ENCODE results near the gene PIK3AP1. TPM values are rescaled to one million over a fixed set of nuclear protein-coding genes. Genes with fewer than 3 reads are reported as not detected.

The PIK3AP1 gene
- total and polyA plus RNA-seq, 10 of the 15 experiments (the other 5 are each of a cell fraction or from before 2014, with no cell fraction given): 26.2 to 306 (median 119) TPM

GRCh38 chr10:96695975-96696634 lies 24.2 kb downstream of the PIK3AP1 start (continued):
- no peak for TF ChIP-seq EZH2 (IDR thresholded peaks at IDR 0.05; ENCODE audit: borderline replicate concordance, control insufficient read depth, low read depth, low read length)

GRCh38 chr10:96695366-96695765 lies 24.9 kb downstream of the PIK3AP1 start:
- 0% methylated on average over 1 of the region's 1 CpG for WGBS (ENCODE audit: insufficient coverage, insufficient replicate concordance, low lambda C conversion rate, missing lambda C conversion rate)
- Histone ChIP-seq H4K20me1 (ENCODE audit: control insufficient read depth, insufficient read depth) (no peaks in the 10 kb centered on the region), H3K9ac (ENCODE audit: control insufficient read depth, insufficient read depth, low read length) (0 out of 2 replicates have a peak overlapping the region, but pooled peaks have one; percentile 40), H3K27me3 (replicated peaks in 1 of 2; ENCODE audit: control insufficient read depth in 2 of 2, insufficient read depth in 2 of 2, low read length in 1 of 2) (no peaks in the 10 kb centered on the region), H2AFZ (ENCODE audit: control insufficient read depth, low read depth, low read length) (no peak overlapping the region), H3K4me3 (peak overlapping the region; percentile 73), H3K4me2 (ENCODE audit: control insufficient read depth, insufficient read depth) (peak overlapping the region; percentile 86), H3K79me2 (ENCODE audit: control insufficient read depth, insufficient read depth, low read length) (peaks cover 96% of the 10 kb centered on the region), H3K36me3 (ENCODE audit: control insufficient read depth in 2 of 2, insufficient read depth in 2 of 2, low read length in 1 of 2) (no peaks in the 10 kb centered on the region), H3K9me3 (replicated peaks; ENCODE audit: control insufficient read depth, insufficient read depth, low read length) (no peaks in the 10 kb centered on the region), H3K4me1 (ENCODE audit: control insufficient read depth, insufficient read depth, low read length) (peaks cover 26% of the 10 kb centered on the region), H3K27ac (ENCODE audit: control insufficient read depth, insufficient read depth) (peak overlapping the region; percentile 76)
- FAIRE-seq (no peak), DNase-seq (ENCODE audit: low read depth, low spot score) (no peak), ATAC-seq (peak; percentile 8)
- intact Hi-C loops (cut with micrococcal nuclease; ENCODE audit: unreplicated experiment): loop anchor here (5.0 kb wide), 1 partner anchor 137 kb away; the partner anchor contains the start of gene LCOR
- CTCF ChIA-PET: interaction anchor here (0.6 to 1.7 kb wide), 15 partner anchors 10 to 228 kb away, joined by 3 to 7 read pairs (median 4); partner anchors contain the start of gene PIK3AP1
- RAD21 ChIA-PET (ENCODE audit: unreplicated experiment): interaction anchor here (0.6 to 11.6 kb wide), 12 partner anchors 8 to 467 kb away, joined by 3 to 176 read pairs (median 6); no protein-coding TSS in a partner anchor
- in situ Hi-C loops (cut with MboI): no loop called here
- POLR2A ChIA-PET: interaction anchor here (1.1 to 7.7 kb wide), 6 partner anchors 9 to 49 kb away, joined by 4 to 57 read pairs (median 12); no protein-coding TSS in a partner anchor
- SMC1A ChIA-PET (ENCODE audit: uncharacterized antibody, unreplicated experiment): interaction anchor here (1.0 to 9.7 kb wide), 13 partner anchors 11 to 69 kb away, joined by 3 to 95 read pairs (median 5); no protein-coding TSS in a partner anchor
- BruUV-seq (replicated peaks): no TSS peak
- no peak for TF ChIP-seq ZNF687 (IDR thresholded peaks at IDR 0.05)
- no peak for TF ChIP-seq BRCA1 (IDR thresholded peaks at IDR 0.05; ENCODE audit: low read depth, low read length)
- no peak for TF ChIP-seq BCL3 (IDR thresholded peaks at IDR 0.05; ENCODE audit: borderline replicate concordance, insufficient read depth, low read depth, low read length, poor library complexity, severe bottlenecking)
- no peak for TF ChIP-seq RB1 (IDR thresholded peaks at IDR 0.05; ENCODE audit: borderline replicate concordance)
- TF ChIP-seq CREB1 (IDR thresholded peaks at IDR 0.05; ENCODE audit: low read depth): peak; percentile 78; the same call in 1 of the 2 replicates
- no peak for TF ChIP-seq ELK1 (IDR thresholded peaks at IDR 0.05; ENCODE audit: low read depth, low read length)
- no peak for TF ChIP-seq POLR2A (IDR thresholded peaks at IDR 0.05; ENCODE audit: low read depth, low read length)
- no peak for TF ChIP-seq SPI1 (IDR thresholded peaks at IDR 0.05; ENCODE audit: borderline replicate concordance, insufficient read depth, low read depth, low read length)
- TF ChIP-seq POU2F2 (IDR thresholded peaks at IDR 0.05; ENCODE audit: borderline replicate concordance, low read depth, low read length): no peak

Measured in GM12878 (cell line).